GF-D8 (cell line): Measurements from ENCODE around the gene NHLH1.
"Not testable (repeated sequence)": the region's sequence is repeated elsewhere in the genome, so short reads cannot be mapped to it uniquely, and the experiment has no call there.

Experiments used
- DNase-seq: peaks from one replicate; lab custom pipeline; 2025; lab: John Stamatoyannopoulos, UW

The NHLH1 gene

DNA sequence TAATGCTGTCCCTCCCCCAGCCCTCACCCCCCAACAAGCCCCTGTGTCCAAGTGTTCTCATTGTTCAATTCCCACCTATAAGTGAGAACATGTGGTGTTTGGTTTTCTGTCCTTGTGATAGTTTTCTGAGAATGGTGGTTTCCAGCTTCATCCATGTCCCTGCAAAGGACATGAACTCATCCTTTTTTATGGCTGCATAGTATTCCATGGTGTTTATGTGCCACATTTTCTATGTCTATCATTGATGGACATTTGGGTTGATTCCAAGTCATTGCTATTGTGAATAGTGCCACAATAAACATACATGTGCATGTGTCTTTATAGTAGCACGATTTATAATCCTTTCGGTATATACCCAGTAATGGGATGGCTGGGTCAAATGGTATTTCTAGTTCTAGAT is 17.9 kb downstream of the NHLH1 start:
- not testable (repeated sequence) for DNase-seq

DNA sequence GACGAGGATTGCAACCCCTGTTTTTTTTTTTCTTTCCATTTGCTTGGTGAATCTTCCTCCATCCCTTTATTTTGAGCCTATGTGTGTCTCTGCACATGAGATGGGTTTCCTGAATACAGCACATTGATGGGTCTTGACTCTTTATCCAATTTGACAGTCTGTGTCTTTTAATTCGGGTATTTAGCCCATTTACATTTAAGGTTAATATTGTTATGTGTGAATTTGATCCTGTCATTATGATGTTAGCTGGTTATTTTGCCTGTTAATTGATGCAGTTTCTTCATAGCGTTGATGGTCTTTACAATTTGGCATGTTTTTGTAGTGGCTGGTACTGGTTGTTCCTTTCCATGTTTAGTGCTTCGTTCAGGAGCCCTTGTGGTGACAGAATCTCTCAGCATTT is 21.5 kb downstream of the NHLH1 start:
- not testable (repeated sequence) for DNase-seq

DNA sequence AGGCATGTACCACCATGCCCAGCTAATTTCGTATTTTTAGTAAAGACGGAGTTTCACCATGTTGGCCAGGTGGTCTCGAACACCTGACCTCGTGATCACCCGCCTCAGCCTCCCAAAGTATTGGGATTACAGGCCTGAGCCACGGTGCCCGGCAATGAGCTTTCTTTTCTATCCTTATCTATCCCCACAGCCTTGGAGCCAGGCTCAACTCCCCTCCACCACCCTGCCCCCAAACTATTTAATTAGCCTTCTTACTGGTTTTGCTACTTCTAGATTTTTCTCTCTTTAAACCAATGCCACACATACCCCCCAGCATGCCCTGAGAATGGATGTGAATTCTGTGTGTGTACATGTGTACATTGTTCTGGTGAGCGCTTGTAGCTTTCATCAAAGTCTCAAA is 27.8 kb downstream of the NHLH1 start:
- DNase-seq: no peak

DNA sequence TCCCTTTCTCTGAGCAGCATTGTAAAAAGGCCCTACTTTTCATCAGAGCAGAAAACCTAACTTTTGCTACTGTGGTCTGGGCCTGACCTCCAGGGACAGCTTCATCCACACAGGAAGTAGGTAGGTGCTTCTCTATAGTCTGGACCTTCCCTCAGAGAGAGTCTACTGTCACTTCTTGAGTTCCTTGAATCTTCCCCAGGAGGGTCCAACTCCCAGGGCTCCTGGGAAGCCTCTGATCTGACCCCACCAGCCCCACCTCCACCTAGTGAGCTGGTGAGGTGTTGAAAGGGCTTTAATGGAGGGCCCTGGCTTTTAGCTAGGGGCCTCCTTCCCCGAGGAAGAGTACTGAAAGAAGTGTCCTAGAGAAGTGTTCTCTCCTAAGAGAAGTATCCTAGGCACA is 30.8 kb downstream of the NHLH1 start:
- no peak for DNase-seq

DNA sequence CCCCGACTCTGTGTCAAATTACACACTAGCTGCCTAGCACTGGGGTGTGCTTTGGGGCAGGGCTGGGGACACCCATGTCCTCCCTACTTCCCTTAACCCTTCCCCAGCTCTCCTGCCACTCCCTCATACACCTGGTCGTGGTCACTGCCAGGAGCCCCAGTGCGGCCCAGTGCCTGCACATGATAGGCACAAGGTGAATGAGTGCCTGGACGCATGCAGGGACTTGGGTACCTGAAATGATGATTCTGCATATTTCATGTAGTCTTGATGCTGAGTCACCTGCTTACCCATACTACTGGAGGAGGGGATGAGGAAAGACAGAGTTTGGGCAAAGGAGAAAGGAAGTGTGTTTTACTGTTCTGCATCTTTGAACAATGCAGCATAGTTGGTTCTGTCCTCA is 32.0 kb downstream of the NHLH1 start:
- no peak for DNase-seq

DNA sequence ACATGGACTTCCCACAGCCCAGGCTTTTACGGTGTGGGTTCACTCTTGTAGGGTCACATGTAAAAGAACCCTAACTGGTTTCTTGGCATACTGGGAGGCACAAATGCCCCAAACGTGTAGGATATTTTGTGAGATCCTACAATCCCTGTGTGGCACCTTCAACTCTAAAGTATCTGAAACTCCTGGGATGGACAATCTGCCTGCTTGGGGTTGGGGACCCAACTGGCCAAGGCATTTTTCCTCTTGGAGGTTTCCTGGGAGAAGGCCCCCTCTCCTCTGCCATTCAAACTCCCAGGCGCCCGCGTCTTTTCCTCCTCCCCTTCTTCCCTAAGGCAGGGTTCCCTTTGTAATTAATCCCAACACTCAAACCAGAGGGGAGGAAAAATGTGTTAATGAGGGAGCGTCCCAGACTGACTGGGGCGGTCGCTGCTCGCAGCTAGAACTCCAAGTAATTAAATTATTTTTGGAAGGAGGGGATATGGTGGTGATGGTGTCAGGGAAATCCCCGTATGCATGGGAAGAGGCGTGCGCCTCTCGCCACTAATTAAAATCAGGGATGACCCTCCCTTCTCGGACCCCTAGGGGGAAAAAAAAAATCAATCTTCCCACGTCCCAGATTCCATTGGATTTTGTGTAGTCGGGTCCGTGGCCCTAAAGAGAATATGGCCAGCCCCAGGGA is 32.8 kb downstream of the NHLH1 start:
- no peak for DNase-seq

DNA sequence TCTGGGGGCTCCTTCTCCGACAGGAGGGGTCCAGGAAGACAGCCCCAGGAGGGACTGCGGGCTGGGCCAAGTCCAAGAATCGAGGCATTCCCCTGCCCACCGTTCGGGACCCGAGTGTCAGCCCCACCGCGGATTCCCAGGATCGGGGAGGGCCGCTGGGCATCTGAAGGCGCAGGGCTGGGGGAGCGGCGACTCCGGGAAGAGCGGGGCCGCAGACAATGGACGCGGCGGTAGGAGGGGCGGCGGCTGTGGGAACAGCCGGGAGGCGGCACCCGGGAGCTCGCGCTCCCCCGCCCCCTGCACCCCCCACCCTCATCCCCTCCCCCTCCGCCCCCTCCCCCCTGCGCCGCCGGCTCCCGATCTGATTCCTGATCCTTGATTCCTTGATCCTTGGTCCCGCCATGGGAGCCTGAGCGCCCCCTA is 33.4 kb downstream of the NHLH1 start, which contains the start of gene VANGL2:
Gene VANGL2, plus strand, starts transcription at position 342 of the 423 bp plus-strand sequence. CDS start 15,274 bp downstream, outside the sequence.
- DNase-seq: no peak

DNA sequence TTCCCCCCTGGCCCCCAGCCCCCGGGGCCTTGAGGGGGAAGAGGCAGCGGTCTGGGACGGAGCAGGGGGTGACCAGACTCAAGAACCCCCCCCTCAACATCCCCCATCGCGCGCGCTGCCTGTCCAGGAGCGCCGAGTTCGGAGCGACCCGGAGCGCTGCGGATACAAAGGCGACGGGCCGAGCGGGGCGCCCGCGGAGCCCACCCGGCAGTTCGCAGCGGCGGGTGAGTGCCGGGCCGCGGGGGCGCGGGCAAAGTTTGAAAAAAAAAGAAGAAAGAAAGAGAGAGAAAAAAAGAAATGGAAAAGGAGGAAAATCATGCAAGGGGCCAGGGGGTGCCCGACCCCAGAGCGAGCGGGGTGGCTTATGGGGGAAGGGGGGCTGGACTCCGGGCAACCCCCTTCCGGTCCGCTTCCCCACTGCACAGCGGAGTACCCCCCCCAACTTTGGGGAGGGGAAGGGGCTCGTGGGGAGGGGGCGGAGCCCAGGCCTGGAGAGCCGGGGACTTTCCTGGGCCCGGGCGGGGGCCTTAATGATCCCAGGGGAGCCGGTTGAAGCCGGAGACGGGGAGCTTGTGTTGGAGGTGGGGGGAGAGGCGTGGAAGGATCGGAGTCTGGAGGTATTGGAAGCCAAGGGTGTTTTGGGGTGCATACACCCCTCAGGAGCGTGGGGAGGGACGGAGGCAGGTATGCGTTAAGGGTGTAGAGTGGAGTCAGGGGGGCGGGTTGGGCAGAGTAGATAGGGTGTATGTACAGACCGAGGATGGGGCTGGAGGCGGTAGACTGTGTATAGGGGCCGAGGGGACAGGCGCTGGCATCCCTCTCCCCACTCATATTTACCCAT is 34.0 kb downstream of the NHLH1 start:
- no peak for DNase-seq

DNA sequence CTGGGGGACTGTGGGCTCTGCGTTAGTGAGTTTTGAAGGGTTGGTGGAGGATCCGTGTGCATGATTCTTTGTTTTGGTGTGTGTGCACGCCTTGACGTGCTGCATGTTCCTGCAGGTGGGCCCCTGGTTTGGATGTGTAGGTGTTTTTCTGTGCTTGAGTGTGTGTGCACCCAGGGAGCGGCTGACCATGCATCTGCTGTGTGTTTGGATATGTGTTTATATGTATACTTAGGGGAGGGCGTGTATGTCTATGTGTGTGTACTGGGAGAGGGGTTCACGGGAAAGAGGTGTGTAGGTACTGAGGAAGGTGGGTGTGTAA is 34.6 kb downstream of the NHLH1 start:
- DNase-seq: no peak

DNA sequence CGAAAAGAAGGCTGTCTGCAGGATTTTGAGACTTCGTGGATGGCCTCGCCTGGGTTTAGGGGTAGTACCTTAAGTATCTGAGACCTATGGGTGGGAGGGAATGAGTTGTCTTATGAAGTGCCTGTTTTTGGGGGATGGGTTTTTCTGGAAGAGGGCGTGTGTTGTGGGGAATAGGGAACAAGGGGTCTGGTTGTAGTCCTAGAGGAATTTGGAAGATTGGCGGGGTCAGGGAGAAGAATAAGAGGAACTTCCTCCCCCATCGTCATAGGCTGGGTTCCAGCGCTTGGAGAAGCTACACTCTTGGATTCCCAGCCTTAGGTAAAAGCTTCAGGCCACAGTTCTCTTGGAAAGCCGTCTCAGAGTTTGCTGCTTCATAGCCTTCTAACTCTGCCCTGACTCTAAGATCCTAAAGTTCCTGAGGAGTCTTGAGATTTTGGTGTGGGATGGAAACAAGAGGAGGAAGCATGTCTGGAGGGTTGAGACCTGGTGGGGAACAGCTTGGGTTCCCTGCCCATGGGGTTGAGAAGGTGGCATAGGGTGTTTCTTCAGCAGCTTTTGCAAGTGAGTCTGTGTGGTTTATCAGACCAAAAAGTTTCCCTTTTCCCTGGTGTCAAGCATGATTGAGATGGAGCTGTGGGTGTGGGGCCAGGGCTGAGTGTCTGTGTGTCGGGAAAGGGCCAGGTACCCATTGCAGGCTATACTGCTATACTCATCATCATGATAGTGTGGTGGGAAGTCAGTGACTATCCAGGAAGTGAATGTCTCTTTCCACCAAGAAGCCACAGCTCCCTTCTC is 35.3 kb downstream of the NHLH1 start:
- no peak for DNase-seq

DNA sequence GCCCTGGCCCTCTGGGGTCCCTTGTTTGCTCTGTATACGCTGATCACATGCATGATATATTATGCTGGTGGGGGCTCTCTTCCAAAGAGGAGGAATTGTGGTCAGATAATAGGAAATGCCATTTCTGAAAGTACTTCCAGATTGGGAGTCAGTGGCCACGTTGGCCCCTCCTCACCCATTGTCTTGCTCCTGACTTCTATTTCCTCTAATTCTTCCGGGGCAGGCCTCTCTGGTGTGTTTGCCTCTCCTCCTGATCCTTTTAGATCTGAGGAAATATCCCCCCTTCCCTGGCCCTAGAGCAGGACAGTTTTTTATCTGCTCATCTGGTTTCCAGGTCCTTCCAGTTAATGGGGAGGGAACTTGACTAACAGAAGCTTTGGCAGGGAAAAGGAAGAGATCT is 36.4 kb downstream of the NHLH1 start:
- no peak for DNase-seq

DNA sequence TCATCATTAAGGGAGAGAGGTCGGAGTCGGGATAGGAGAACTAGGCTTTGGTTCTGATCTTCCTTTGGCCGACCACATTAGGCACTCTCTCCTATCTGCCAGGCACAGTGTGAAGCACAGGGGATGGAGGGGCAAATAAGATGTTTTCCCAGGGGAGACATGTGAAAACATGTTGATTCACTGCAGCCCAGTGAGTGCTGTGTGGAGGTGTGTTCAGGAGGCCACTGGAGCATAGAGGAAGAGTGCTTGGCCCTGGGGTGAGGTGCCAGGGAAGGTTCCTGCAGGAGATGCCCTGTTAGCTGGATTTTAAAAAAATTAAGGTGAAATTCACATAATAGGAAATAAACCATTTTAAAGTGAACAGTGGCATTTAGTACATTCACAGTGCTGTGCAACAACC is 37.2 kb downstream of the NHLH1 start:
- no peak for DNase-seq

DNA sequence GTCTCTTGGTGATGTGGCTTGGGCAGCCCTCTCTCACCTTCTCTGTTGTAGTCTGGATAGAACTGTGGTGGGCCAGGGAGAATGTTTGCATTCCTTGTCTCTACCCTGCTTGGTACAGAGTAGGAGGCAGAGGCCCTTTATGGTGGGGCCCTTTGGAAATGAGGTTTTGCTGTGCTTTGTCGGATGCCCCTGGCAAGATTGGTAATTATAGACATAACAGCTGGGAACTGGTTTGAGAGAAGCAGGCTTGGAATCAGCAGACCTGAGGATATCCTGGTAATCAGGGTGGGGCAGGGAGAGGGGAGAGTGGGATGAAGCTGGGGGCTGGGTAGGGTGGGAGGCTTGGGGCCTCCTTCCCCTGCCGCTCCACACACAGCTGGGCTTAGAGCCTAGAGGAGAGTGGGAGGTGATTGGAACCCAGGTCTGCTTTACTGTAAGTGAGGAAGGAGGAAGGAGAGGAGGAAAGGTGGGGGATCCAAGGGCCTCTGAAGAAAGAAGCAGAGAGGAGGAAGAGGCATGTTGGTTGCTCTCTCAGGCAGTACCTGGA is 38.5 kb downstream of the NHLH1 start:
- no peak for DNase-seq

DNA sequence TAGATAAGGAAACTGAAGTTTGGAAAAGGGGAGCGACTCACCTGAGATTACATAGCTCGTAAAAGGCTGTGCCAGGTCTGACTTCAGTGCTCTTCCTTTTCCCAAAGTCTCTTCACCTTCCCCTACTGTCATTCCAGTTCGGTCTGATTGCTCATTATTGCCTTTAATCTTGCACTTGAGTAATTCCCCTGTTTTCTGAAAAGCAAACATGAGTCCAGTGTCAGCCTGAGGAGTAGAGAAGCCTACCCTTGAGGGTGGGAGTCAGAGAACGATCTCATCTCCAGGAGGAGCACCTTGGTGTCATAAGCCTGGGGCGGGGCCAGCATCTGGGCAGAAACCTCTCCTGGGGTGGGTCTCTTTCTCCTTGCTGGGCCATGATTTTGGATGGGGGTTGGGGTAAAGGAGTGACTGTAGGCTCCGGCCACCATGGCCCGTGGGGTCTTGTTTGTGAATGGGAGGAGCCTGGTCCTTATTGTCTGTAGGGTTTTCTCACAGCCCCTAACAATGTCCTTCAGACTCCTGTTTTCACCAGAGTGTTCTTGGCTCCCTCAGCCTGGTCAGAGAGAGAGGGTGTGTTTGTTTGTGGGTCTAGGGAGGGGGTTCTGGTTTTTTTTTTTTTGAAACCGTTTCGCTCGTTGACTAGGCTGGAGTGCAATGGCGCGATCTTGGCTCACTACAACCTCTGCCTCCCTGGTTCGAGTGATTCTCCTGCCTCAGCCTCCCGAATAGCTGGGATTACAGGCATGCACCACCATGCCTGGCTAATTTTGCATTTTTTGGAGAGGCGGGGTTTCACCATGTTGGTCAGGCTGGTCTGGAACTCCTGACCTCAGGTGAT is 39.5 kb downstream of the NHLH1 start:
- DNase-seq: no peak

DNA sequence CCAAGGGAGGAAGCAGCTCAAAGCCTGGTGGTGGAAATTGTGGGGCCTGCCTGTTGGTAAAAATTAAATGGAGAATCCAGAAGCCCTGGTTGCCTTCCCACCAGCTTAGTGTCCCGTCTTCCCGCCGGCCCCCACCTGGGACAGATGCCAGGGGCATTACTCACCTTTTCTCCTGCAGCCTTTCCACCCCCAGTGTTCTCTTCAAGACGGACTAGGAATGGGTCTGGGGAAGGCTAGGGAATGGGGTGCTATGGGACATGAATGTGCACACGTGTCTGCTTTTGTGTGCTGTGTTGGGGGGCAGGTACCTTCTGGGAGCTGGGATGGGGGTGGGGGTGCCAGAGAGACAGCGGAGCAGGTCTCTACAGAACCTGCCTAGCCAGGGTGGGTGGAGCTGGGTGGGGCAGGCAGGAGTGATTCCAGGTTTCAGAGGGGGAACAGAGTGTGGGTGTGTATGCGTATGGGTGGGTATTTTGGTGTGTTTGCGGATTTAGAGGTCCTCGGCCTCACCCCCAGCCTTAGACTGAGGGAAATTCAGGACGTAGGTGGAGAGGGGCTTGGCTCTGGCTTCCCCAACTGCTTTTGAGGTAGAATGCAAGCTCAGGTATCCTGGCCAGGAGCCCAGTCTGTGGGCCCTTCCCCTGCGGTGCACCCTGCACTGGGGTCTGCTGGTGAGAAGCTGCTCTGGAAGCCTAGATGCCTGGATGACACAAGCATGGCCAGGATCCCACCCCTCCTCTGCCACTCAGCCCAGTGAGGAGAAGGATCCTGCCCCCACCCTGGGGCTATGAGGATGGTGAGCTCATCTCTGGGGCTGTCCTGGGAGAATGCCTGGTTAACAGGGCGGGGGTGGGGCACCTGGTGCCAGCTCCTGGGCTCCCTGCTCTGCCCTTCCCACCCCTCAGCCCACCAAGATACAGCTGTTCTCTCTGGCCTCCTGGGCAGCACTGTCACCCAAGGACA is 41.2 kb downstream of the NHLH1 start:
- DNase-seq: no peak

DNA sequence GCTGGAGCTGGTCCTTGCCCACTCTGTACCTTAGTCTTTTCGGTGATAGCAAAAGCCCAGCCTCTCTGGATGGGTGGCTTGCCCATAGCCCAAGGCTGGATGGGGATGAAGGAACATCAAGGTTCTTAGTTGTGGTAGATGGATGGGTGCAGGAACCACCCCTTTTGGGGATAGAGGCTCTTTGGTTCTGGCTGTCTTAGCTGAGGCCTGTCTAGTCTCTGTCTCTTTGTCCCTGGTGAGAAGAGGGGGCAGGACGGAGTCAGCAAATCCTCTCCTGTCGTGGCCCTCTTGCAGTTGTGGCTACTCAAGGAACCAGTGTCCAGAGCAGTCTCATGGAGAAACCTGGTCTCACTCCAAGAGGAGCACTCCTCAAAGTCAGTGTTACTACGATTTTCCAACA is 42.0 kb downstream of the NHLH1 start:
- no peak for DNase-seq

DNA sequence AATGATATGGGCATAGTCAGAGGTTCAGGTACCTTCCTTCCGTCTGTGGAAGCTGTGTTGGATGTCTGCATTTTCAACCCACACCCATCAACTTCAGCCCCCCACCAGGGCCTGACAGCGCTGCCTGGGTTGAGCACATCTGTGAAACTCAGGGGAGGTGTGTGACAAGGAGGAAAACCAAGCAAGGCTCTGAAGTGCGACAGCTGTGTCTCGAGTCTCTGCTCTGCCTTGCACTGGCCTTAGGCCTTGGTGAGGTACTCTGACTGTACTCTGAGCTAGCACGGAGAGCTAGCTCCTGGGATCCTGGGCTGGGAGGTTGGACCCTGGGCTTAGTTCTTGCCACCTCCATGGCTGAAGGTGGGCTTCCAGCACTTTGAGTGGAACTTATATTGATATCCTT is 42.6 kb downstream of the NHLH1 start:
- no peak for DNase-seq

DNA sequence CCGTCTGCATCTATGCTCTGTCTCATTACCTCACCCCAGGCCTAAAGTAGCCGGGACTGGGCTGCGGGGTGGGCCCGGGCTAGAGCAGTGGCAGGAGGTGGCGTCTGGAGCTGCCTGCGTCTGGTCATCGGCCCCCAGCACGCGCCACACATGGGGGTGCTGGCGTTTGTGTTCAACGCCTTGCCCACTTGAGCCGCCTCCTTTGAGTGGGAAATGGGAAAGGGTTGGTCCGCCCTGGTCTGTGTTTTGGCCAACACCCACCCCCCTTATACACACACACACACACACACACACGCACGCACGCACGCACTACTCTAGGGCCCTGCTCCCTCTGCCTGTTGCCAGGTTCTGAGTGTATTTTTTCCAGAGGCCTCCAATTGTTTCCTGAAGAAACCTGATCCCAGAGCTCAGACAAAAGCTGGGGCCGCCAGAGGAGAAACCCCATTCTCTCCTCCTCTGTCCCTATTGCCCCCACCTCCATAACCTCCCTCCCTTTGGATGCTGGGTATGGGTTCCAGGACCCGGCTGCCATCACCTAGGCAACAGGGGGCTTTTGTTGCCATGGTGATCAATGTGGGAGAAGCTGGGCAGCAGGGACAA is 43.6 kb downstream of the NHLH1 start:
- DNase-seq: no peak

DNA sequence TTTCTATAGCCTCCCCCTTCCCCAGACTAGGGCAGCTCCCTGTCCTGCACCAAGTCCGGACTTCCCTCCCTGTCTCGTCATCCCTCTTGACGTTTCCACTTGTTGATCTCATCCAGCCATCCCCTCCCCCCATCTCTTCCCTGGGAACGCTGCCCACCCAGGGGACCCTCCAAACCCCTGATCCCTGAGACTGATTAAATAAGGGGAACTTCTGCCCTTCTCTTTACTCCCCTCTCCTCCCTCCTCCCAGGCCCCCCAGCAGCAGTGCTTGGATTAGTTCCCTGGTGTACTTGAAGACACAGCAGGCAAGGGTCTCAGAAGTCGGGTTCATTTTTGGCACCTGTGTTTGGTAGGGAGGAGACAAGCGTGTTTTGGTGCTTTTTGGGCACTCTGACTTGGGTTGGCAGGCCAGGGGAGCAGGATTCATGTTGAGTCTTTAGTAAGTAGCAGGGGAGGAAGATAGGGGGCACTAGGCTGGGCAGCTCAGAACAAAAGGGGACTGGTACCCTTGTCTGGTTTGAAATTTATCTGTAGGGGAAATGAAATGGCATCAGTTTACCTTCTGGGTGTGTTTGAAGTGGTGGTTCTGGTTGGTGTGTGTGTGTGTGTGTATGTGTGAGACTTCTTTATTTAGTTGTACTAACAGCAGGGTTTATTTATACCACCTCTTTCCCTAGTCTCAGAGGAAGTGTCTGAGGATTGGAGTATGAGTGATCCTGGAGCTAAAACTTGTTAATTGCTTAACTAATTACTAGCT is 44.6 kb downstream of the NHLH1 start:
- DNase-seq: no peak
